AG08396 (cell line): Measurements from ENCODE around the gene ANKUB1.
"Not testable (repeated sequence)": the region's sequence is repeated elsewhere in the genome, so short reads cannot be mapped to it uniquely, and the experiment has no call there.

Source experiments
- DNase-seq: peaks from one replicate; pipeline ENCODE4 v3.0.0; 2012; ENCODE audit warnings: low spot score, mixed read lengths

Gene ANKUB1, protein sequence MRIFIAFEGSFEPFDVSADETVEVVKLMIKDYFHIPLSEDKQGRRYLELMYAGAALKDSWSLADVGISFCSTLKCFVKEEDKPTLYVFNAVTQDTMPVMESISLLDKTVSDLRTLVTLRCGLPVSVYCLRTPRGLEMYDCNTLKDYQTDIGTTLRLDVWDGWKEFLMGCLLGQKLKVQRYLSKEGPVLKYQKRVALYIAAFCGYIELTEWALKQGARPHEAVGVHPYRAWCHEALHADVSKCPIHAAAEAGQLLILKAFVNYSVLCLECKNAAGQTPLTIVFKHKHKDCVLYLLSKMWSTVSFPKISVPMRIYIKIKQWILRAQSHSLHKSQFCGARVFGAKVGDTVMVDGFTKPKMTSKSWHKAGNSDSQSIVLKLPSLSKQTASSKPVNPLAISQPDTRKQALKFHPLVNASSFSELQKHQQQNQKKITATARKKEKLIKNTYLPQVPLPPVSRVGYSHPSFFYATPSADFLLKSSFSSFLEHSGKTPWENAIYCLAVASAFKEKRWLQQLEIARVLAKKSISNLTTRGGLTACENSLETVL

DNA sequence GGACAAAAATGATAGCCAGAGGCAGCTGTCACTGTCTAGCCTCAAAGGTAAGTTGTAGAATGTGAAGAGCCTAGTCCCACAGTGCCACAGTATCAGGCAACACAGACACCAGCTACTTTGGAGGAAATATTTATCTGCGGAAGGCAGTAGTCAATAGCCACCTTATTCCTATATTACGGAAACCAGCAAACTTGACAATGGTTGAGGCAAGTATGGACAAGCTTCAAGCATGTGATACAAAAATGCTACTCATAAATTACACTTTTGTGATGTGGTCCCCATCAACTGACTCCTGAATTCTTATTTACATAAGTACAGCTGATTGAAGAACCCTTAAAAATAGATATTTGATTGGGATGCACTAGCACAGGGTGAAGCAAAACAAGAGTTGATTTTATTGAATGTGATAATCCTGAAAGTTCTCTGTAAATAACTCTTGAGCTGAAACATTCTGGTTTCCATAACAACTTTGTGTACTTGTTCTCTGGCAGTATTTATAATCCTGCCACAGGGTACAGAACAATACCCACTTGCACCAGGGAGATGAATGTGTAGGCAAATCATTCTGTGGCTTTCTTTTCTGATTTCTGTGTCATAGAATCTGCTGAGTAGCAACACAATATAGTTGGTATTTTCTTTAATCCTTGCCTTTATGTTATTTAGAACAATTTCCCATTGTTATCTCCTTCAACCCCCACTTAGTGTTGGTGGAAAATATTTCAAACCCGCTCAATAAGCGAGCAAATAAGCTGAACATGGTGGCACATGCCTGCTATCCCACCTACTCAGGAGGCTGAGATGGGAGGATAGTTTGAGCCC lies at the start of gene ANKUB1:
TSS of gene ANKUB1 (minus strand) at position 103 of the 819 bp plus-strand sequence. CDS start 188 bp downstream, outside the sequence.
- DNase-seq: no peak

DNA sequence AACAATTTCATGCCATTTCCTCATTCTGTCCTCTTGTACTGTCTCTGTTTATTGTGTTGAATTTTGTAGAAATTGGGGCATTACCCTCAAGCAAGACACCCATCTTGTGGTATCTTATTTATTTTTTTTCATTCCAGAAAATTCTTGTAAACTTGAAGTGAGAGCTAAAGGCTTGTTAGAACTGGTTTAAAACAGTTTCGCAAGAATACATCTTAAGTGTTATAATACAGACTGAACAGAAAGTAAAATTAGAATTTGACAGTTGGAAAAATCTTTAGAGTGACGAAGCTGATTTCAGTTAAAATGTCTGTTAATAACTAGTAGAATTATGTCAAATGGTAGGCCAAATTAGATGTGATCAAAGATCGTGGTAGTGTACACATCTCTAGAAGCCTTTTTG lies 47.5 kb upstream of the ANKUB1 start:
- no peak for DNase-seq

DNA sequence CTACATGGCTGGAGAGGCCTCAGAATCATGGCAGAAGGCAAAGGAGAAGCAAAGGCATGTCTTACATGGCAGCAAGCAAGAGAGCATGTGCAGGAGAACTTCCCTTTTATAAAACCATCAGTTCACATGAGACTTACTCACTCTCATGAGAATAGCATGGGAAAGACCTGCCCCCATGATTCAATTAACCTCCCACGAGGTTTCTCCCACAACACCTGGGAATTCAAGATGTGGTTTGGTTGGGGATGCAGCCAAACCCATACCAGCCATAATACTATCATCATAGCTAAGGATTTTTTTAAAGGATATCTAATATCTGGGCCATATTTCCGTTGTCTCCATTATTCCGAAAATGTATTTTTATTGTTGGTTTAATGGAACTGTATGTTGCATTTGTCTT lies 47.1 kb upstream of the ANKUB1 start:
- DNase-seq: not testable (repeated sequence)

DNA sequence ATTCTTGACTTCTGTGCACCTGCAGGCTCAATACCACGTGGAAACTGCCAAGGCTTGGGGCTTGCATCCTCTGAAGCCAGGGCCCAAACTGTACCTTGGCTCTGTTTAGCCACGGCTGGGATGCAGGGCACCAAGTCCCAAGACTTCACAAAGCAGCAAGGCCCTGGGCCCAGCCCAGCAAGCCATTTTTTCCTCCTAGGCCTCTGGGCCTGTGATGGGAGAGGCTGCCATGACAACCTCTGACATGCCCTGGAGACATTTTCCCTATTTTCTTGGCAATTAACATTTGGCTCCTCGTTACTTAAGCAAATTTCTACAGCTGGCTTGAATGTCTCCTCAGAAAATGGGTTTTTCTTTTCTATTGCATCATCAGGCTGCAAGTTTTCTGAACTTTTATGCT lies 46.1 kb upstream of the ANKUB1 start:
- DNase-seq: not testable (repeated sequence)

DNA sequence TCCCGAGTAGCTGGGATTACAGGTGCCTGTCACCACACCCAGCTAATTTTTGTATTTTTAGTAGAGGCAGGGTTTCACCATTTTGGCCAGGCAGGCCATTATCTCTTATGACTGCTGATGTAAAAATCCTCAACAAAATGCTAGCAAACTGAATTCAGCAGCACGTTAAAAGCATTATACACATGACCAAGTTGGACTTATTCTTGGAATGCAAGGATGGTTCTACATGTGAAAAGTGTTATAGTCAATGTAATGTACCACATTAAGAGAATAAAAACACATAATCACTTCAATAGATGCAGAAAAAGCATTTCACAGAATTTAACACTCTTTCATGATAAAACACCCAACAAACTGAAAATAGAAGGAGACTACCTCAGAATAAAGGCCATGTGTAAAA lies 40.9 kb upstream of the ANKUB1 start:
- DNase-seq: no peak

DNA sequence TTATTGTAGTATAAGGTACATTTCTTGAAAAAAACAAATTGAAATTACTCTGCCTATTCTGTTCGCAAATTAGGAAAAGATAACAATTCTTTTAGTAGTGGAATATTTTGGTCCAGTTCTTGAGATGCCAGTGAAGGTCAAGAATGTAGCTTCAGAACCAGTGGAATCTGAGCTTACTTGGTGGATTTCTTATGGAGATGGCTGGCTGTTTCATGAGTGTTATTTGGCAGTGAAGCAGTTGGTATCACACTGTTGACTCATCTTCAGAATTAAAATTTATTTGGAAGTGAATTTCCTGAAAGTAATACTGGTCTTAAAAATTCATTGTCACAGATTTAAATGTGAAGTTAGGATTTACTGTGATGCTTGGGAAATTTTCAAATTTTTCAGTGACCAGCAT lies 39.7 kb upstream of the ANKUB1 start:
- peak; percentile 21 for DNase-seq

DNA sequence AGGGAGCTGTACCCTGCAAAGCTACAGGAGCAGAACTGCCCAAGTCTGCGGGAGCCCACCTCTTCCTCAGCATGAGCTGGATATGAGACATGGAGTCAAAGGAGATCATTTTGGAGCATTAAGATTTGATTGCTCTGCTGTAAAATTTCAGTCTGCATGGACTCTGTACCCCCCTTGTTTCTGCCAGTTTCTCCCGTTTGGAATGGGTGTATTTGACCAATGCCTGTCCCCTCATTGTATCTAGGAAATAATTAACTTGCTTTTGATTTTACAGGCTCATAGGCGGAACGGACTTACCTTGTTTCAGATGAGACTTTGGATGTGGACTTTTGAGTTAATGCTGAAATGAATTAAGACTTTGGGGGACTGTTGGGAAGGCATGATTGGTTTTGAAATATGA lies 39.0 kb upstream of the ANKUB1 start:
- DNase-seq: no peak

DNA sequence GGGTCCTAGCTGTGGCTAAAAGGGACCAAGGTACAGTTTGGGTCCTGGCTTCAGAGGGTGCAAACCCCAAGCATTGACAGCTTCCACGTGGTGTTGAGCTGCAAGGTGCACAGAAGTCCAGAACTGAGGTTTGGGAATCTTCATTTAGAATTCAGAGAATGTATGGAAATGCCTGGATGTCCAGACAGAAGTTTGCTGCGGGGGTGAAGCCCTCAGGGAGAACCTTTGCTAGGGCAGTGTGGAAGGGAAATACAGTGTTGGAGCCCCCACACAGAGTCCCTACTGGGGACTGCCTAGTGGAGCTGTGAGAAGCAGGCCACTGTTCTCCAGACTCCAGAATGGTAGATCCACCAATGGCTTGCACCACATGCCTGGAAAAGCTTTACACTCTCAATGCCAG lies 38.5 kb upstream of the ANKUB1 start:
- DNase-seq: no peak

DNA sequence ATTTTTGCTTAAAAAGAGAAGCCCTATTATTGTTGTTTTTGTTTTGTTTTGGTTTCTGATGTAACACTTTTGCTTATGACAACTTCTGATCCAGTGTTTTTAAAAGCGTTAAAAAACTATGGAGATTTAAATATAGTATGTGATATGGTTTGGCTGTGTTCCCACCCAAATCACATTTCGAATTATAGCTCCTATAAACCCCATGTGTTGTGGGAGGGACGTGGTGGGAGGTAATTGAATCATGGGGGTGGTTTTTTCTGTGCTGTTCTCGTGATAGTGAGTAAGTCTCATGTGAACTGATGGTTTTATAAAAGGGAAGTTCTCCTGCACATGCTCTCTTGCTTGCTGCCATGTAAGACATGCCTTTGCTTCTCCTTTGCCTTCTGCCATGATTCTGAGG lies 37.3 kb upstream of the ANKUB1 start:
- not testable (repeated sequence) for DNase-seq

DNA sequence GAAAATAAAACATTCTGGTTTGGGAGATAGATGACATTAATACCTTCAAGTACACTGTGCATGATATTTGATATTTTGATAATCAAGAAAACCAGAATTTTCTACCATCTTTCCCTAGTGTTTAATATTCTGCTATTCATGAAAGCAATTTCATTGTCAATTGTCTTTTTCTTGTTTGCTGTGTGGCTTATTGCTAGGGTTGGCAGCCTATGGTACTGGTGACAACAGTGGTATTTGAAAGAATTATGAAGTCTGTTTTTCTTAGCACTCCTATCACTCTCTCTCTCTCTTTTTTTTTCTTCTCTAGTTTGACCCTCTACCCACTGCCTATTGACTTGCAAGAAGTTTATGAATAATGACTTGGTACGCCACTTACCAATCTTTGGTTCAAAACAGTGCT lies 36.0 kb upstream of the ANKUB1 start:
- DNase-seq: no peak

DNA sequence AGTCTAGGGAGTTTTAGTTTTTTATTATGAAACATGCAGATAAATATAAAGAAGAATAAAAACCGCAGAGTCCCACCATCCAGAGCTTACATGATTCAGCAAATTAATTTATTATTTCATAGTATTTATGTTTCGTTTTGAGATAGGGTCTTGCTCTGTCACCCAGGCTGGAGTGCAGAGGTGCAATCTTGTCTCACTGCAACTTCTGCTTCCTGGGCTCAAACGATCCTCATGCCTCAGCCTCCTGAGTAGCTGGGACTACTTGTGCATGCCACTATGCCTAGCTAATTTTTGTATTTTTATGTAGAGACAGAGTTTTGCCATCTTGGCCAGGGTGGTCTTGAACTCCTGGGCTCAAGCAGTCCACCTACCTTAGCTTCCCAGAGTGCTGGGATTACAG lies 34.3 kb upstream of the ANKUB1 start:
- DNase-seq: no peak

DNA sequence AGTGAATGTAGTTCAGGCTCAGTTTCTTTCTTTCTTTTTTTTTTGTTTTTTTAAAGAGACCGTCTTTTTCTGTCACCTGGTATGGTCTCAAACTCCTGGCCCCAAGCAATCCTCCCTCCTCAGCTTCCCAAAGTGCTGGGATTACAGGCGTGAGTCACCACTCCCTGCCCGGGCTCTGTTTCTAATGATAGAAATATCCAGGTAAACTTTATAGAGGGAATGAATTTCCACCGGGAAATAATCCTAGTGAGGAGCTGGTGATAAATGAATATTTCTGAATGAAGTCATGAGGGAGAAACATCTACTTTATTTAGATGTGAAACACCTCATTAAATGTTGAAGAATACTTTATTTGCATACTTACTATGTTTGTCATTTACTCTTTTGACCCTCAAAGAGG lies 27.8 kb upstream of the ANKUB1 start:
- no peak for DNase-seq

DNA sequence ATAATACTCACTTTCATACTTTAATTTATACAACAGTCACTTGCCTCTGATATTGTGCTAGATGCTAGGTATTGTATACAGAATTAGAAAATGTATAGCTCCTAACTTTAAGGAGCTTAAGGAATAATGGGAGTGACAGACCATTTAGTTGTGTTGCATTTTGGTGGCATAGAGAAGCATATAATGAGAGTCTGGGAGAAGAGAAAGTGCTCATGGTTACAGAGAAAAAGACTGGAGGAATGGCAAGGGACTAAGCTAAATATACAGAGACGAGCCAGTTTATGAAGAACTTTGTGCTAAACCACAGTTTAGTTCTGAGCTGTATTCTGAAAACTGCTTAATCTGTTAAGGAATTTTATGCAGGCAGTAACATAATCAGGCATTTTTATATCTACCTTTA lies 27.1 kb upstream of the ANKUB1 start:
- DNase-seq: no peak

DNA sequence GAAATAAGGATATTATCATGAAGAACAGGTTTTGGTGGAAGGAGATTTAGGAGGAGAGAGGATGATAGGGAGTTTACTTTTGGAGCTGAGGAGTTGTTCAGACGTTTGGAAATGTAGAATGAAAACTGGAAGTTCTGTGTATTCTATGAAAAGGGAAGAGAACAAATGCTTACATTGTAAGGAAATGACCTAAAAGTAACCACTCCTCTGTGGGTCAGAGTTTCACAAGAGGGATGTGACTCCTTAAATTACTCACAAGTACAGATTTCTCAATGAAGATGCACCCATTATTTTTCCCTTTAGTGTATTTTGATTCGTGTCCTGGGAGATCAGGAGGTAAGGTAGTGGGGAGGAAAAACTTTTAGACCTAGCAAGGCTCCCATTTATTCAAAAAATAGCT lies 24.6 kb upstream of the ANKUB1 start:
- peak; percentile 12 for DNase-seq

DNA sequence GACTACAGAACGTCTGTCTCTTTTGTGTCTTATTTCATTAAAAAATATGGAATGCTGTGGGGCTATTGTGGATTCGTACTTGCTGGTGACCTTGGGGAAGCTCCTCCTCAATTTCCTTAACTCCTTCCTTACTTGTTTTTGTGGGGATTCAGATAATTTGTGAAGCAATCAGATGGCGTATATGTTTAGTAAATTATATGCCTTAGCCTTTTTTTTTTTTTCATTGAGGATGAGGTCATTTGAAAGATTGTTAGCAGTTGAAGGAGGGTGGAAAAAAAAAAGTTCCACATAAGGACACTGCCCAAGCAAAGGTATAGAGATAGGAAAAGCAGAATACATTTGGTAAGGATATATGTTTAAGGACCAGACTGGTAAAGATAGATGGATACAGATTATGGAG lies 24.0 kb upstream of the ANKUB1 start:
- no peak for DNase-seq

DNA sequence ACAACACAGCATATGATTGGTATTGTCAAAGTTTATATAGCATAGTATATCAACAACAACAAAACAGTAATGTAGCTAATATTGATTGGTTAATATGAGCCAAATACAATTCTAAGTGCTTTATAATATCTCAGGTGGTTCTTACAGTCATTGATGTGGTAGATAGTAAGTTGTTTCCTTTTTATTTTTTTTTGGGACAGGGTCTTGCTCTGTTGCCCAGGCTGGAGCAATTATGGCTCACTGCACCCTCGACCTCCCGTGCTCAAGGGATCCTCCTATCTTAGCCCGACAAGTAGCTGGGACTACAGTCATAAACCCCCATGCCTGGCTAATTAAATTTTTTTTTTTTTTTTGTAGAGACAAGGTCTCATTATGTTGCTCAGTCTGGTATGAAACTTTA lies 23.4 kb upstream of the ANKUB1 start:
- DNase-seq: no peak

DNA sequence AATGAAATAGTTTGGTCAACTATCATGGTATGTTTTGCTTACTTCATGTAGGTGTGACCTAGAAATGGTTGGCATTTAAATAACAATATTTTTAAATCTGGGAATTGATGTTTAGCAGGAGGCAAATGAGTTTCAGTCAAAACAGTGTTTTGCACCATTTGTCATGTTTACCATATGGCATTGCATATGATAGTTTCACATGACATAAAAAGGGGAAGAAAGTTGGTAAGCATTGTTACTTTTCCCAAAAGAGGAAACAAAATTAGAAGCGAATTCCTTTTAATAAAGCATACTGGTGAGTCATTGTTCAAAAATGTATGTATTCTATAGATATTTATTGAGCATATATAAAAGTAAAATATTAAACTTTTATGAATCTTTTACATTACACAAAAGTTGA lies 23.0 kb upstream of the ANKUB1 start:
- no peak for DNase-seq

DNA sequence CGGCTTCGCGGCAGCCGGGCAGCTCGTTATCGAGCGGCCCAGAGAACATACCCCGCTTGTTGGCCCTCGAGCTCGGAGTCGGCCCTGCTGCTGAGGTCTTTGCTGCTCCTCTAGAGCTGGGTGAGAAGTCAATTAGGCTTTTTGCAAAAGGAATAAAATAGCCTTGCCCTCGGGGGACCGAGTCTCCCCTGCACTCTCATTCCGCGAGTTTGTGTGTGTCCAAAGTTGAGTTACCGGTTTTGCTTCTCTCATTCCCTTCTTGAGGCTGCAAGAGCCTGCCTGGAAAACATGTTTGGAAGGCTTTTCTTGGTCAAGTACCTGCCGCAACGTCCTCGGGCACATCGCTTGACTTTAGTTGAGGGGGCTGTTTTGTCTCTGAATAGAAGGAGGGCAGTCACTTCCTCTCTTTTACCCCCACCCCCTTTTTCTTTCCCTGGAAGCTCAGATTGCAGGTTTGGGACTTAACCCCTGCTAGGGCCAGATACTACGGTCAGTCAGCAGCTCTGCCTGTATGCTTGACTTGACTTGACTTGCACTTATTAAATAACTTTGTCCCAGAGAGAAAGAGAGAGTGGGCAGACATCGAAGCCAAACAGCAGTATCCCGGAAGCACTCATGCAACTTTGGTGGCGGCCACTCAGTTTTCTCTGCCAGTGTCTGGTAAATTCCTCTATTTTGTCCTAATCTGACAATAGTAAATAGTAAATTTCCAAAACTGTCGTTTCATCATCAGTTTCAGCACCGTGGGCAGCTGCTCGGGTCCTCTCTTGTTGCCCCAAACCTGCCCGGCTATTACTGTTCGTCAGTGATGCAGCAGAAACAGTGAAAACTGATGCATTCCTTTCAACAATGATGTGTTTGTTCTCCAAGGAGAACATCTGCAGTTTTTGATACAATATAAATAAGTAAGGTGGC lies 21.3 kb upstream of the ANKUB1 start:
- peak; percentile 37 for DNase-seq

DNA sequence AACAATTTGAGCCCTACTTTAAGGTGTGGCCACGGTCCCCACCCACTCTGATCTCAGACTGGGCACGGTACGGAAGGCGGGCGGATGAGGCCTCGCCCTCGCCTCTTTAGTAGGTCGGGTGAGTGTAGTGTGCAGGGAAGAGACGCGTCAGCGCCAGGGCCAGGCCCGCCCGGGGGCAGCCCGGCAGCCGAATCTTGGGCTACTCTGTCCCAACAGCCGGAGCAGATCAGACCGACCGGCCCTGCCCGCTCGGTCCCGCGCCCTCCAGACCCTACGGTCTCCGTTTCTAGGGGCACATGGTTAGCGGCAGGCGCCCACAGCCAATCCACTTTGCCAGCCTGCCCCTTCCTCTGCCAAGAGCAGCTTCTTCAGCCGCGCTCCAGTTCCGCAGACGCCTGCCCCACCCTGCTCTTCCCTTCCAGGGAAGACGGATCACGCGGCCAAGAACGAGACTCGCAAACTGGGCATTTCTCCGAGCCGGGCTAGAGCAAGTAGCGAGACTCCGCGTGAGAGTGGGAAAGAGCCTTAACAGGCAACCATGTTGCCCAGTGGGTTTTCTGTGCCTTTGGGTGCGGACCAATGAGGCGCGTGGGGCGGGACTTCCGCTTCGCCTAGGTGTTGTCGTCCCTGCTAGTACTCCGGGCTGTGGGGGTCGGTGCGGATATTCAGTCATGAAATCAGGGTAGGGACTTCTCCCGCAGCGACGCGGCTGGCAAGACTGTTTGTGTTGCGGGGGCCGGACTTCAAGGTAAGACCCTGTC lies 20.4 kb upstream of the ANKUB1 start, which contains the start of gene RNF13:
TSS of gene RNF13 (plus strand) at position 610 of the 761 bp plus-strand sequence. CDS start 32,812 bp downstream, outside the sequence.
- DNase-seq: peak; percentile 92

DNA sequence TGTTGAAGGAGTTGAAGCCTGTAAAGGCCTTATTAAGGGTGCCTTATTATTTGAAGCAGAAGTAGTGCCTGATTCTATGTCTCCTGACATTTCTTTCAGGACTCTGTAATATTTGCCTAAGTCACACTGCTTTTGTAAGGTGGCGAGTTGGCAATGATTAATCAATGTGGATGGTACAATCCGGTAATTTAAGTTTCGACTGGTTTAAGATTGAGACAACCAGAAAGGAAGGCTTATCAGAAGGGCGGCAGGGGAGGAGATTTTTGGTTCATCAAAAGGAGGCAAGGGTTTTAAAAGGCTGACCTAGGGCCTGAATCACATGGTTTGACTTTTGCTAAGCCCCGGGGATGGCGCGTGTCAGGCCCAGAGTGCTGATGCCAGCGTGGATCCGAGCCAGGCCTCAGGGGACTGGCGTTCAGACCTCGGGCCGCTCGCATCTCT lies 19.8 kb upstream of the ANKUB1 start:
- DNase-seq: no peak

DNA sequence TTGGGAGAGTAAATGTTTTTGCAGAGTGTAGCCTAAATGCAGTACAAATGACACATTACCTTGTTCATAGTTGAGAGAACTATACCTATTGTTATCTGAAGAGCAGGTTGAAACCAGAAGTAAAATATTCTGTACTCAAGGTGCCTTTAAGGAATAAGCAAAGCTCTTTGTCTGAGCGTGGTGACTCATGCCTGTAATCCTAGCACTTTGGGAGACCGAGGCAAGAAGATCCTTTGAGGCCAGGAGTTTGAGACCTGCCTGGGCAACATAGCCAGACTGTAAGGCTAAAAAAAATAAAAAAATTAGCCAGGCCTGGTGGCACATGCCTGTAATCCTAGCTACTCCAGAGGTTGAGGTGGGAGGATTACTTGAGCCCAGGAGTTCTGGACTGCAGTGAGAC lies 18.5 kb upstream of the ANKUB1 start:
- no peak for DNase-seq
